Measurements from ENCODE around the gene VPS54.
A peak's percentile ranks its signal among the peaks of the same experiment; 100 is the strongest.

VPS54 gene

GRCh38 chr2:63983986-63984605 is 35.1 kb downstream of the VPS54 start:
- in situ Hi-C loops (cut with MboI; ENCODE audit: low sequenced_read_pairs, unreplicated experiment): no loop called here
- TF ChIP-seq, protein P1, sequence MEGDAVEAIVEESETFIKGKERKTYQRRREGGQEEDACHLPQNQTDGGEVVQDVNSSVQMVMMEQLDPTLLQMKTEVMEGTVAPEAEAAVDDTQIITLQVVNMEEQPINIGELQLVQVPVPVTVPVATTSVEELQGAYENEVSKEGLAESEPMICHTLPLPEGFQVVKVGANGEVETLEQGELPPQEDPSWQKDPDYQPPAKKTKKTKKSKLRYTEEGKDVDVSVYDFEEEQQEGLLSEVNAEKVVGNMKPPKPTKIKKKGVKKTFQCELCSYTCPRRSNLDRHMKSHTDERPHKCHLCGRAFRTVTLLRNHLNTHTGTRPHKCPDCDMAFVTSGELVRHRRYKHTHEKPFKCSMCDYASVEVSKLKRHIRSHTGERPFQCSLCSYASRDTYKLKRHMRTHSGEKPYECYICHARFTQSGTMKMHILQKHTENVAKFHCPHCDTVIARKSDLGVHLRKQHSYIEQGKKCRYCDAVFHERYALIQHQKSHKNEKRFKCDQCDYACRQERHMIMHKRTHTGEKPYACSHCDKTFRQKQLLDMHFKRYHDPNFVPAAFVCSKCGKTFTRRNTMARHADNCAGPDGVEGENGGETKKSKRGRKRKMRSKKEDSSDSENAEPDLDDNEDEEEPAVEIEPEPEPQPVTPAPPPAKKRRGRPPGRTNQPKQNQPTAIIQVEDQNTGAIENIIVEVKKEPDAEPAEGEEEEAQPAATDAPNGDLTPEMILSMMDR (IDR thresholded peaks at IDR 0.05; ENCODE audit: borderline replicate concordance, control extremely low read depth, extremely low read depth, insufficient read depth, missing control alignments): no peak
- DNase-seq (ENCODE audit: low spot score): no peak

DNA sequence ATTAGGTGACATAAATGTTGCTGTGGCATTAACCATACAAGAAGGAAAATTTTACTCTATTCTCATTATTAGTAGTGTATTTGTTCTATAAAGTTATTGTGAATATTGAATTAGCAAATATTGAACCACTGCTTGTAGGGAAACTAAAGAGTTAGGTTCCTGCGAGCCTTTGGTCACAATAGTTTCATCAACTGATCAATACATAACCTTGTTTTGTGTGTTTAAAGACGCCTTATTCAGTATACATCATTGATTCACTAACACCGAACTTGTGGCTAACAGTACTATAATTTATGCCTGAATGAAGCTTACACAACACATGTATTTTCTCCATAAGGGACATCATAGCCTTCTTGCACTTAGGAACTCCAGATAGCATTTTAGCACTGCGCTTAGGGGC is 36.9 kb downstream of the VPS54 start:
- in situ Hi-C loops (cut with MboI; ENCODE audit: low sequenced_read_pairs, unreplicated experiment): no loop called here
- TF ChIP-seq, protein P1 (IDR thresholded peaks at IDR 0.05; ENCODE audit: borderline replicate concordance, control extremely low read depth, extremely low read depth, insufficient read depth, missing control alignments): no peak
- no peak for DNase-seq (ENCODE audit: low spot score)

- in situ Hi-C loops (cut with MboI; ENCODE audit: low sequenced_read_pairs, unreplicated experiment): no loop called here
- TF ChIP-seq, protein P1 (IDR thresholded peaks at IDR 0.05; ENCODE audit: borderline replicate concordance, control extremely low read depth, extremely low read depth, insufficient read depth, missing control alignments): no peak
- DNase-seq (ENCODE audit: low spot score): no peak
These were observed 37.5 kb downstream of the VPS54 start for GRCh38 chr2:63981702-63982103.

DNA sequence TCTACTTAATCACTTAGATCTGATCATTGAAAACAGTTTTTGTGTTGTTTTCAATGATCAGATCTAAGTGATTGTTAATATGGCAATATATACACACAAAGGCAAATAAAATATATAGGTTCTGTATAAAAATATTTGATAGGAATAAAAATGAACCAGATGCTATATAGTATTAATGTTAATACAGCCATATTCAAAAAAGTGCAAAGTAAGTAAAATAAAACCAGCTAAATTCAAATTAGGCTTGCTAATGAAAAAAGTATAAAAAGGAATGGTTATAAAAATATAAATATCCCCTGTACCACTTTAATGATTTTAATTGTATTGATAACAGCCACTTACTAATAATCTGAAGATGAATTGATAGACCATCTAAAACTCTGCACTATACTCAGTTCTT is 38.4 kb downstream of the VPS54 start:
- DNase-seq (ENCODE audit: low spot score): no peak
- in situ Hi-C loops (cut with MboI; ENCODE audit: low sequenced_read_pairs, unreplicated experiment): no loop called here
- TF ChIP-seq, protein P1 (IDR thresholded peaks at IDR 0.05; ENCODE audit: borderline replicate concordance, control extremely low read depth, extremely low read depth, insufficient read depth, missing control alignments): no peak

GRCh38 chr2:63977904-63978303 is 41.3 kb downstream of the VPS54 start:
- in situ Hi-C loops (cut with MboI; ENCODE audit: low sequenced_read_pairs, unreplicated experiment): no loop called here
- peak; percentile 42 for DNase-seq (ENCODE audit: low spot score)
- TF ChIP-seq, protein P1 (IDR thresholded peaks at IDR 0.05; ENCODE audit: borderline replicate concordance, control extremely low read depth, extremely low read depth, insufficient read depth, missing control alignments): no peak

- no peak for DNase-seq (ENCODE audit: low spot score)
- TF ChIP-seq, protein P1 (IDR thresholded peaks at IDR 0.05; ENCODE audit: borderline replicate concordance, control extremely low read depth, extremely low read depth, insufficient read depth, missing control alignments): no peak
- in situ Hi-C loops (cut with MboI; ENCODE audit: low sequenced_read_pairs, unreplicated experiment): no loop called here
These were observed 43.1 kb downstream of the VPS54 start for GRCh38 chr2:63976125-63976510.
